Glomerular visceral epithelial cell (primary cell): ENCODE measurements around the gene EGLN3.

Source experiments
- DNase-seq: peaks from one replicate; pipeline ENCODE4 v3.0.0-alpha.2; 2016; ENCODE audit errors: extremely low spot score

Gene EGLN3

DNA sequence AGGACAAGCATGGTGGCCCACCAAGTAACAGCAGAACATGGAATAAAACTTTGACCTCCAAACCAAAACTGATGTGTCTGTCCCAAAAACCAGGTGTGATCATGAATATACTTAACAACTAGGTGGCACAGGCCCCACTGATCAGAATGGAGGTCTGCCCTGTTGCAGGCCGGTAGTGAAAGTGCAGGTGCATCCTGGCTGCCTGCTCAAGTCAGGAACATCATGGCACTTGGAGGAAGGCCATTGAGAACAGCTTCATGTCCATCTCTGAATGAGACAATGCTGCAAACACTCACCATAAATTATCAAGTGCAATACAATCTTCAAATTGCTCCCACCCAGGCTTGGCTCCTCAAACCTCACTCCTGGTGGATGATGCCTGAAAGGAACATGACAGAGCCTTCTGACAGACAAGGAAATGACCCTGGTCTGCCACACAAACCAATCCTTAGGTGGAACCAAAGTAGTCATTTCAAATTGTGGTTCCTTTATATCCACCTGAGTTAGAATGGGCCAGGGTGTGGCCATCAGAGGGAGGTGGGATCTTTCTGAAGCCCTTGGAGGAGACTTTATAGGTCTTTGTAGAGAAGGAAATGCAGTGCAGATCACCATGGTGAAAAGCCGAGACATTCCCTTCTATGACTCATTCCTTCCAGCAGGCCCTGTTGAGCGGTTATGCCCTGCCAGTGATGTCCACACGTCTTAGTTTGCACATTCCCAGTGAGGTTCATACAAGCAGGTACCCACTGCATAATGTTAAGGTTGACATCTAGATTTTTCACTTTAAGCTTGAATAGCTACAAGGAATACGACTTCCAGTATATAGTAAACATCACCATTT lies 36.0 kb downstream of the EGLN3 start:
- peak; percentile 64 for DNase-seq

DNA sequence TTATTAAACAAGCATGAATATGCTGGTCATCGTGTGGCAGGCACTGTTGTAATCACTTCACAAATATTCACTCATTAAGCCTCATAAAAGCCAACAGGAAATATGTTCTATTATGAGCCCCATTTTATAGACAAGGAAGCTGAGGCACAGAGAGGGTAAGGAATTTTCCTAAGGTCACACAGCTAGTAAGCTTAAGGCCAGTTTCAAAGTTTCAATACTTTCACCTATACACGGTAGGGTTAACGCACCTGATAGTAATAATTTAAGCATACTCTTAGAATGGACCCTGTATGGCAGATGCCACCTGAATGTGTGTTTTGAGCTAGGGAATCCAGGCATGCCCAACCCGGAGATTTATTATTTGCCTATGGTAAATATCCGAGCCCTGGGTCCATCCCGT lies 39.8 kb downstream of the EGLN3 start:
- no peak for DNase-seq

DNA sequence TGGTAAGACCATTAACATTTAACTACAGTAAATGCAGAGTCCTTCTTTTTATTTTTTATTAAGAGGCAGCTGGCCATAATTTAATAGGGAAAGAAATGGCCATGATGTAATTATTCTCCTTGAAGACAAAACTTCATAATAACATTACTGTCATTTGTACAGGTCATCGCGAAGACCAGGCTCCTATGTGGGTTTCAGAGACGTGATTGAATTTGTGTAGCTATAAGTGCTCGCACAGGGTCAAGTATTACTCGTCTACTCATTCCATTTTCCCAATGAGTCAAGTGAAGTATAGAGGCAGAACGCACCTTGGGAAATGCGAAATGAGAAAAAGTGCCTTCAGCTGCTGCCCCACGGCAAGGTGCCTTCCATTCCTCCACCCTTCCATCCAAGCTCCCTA lies 40.4 kb downstream of the EGLN3 start:
- no peak for DNase-seq

DNA sequence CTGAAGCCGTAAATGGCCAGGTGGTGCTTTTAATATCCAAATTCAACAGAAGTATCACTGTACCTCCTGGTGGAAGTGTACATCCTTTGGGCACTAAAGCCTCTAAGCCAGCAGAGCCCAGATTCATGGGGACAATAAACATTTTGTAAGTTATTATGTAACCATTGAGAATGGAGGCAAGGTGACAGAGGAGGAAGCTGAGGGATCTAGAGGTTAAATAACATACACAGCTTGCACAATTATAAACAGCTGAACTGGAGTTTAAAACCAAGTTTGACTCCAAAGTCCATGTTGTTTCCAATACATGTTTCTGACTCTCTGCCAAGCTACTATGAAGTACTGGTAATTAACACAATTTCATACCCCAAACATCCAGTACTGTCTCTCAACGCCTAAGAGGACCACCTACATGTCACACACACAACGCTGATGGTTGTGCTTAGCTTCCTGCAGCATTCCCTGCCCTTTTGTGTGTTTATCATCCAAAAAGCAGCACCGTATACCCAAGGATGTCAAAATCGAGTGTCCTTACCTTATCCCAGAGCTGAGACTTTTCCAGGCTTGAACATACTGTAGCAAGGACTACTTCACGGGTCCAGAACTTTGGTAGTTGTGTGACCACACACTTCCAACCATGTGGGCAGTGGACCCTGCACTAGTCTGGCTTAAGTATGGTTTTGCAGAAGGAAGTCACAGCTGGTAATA lies 41.3 kb downstream of the EGLN3 start:
- no peak for DNase-seq

DNA sequence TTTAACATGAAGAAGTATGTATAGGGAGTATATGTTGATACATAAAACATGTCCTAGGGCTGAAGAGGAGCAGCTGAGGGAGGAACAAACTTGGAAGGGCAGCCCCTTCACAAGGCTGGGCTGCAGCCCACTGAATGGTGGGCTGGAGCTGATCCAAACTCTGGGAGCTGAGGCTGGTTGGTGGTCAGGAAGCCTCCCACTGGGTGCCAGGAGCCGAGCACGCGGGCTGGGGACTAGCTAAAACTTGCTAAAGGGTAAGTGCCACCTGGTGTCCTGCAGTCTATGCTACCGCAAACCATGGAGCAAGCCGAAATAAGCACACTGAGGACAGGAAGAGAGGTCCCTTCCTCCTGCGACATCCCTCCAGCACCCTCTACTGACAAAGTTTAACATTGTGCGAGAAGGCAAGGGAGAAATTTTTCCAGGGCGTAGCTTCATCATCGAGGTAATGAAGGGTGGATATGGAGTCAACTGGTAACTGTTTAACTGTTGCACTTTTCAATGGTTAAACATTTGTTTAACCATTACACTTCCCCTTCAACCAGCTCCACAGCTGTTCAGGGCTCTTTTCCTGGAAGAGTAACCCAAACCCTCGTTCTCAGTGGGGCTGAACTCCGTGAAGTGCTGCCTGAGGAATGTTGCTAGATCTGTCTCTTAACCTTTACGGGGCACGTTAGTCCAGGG lies 42.2 kb downstream of the EGLN3 start:
- no peak for DNase-seq

DNA sequence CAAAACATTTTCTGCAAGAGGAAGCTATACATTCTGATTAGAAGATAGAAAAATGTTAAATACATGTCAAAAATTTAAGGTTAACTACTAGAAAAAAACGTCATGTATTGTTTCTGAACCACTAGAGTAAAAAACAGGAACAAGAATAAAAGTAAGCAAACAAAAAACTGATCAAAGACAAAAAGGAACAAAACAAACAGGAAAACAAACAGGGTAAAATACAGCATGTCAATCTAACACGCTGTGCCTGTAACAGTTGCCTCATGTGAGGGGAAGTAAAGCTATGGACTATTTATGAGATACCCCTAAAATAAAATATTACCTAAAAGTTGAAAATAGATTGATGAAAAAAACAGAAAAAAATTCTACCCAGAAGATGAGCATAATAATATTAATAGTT lies 43.9 kb downstream of the EGLN3 start:
- DNase-seq: no peak

DNA sequence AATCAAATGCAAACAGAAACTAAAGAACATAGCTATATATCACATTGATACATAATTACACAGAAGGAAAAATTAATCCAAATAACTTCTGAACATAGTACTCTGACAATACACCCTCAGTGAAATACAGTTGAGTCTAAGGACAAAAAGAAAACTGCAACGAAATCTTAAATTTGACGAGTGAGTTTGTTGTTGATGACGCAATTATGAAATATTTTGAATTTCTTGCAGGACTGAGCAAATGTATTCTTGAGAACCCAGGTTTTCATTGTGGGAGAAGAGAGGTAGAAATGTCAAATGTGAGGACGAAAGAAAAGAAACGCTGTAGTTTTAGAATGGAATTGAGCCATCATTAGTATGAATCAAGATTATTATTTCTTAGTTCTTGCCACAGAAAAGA lies 46.3 kb downstream of the EGLN3 start:
- DNase-seq: no peak

DNA sequence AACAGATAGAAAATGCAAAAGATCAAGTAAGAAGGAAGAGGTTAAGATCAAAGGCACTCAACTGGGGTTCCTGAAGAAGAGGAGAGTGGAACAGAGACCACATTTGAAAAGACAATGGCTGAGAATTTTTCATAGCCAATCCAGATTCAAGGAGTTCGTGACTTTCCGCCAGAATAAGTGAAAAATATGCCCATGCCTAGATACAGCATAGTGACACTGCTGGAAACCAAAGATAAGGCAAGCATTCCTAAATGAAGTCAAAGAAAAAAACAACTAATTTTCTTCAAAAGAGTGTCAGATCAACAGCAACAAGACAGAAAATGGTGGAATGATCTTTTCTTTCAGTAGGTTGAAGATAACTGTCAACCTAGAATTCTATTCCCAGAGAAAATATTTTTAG lies 47.5 kb downstream of the EGLN3 start:
- no peak for DNase-seq

DNA sequence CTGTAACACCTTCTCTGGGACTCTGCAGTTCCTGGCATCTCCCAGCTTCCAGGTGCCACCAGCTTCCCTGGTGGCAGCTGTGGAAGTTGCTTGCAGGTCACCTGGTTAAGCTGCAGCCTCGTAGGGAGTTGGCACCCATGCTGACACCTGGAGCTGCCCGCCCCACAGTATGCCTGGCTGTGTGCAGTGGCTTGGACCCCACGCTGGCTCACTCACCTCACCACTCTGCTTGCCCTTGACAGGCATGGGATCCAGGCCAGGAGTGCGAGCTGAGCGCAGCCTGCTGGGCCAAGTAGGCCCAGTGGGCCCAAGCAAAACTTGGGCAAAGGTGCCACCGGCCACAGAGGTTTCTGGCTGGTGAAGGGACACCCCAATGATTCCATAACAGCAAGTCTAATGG lies 48.5 kb downstream of the EGLN3 start:
- DNase-seq: no peak

DNA sequence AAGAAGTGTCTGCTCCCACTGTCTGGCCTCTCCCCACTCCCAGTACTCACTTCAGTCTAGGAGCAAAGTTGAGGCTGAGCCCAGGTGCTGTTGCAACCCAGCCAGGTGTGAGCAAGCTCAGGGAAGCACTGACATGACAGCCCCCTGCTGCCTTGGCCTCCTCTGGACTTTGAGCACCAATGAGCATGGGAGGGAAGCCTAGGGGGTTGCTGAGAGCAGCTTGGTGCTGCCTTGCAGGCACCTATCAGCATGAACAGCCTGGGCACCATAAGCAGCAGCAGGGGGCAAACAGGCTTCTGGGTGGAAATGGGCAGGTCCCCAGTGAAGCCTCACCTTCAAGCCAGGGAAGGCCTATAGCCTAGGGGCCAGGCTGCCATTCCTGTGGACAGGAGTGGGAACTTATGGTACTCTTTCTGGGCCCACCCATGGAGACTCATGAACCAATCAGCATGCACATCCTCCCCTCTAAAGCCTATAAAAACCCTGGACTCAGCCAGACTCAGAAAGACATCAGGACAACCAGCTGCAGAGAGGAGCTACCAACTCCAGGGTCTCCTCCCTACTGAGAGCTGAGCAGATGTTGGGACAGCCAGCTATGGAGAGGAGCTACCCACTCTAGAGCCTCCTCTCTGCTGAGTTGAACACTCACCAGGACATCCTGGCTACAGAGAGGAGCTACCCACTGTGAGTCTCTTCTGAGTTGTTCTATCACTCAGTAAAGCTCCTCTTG lies 49.3 kb downstream of the EGLN3 start:
- DNase-seq: no peak

DNA sequence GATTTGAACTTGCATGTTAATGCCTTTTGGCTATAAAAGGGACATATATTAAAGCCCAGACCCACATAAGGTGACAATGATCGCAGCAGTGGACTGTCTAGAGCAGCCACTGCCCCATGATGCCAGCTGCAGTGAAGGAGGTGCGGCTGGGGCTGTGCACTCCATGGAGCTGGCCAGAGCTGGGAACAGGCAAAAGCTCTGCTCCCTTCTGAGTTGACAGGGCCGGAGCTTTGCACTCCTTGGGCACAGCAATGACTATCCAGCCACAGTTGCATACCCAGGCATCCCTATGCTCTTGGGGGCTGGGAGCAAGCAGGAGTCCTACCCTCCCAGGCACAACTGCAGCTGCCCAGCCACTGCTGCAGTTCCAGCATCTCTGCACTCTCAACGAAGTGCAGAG lies 50.2 kb downstream of the EGLN3 start:
- DNase-seq: no peak

DNA sequence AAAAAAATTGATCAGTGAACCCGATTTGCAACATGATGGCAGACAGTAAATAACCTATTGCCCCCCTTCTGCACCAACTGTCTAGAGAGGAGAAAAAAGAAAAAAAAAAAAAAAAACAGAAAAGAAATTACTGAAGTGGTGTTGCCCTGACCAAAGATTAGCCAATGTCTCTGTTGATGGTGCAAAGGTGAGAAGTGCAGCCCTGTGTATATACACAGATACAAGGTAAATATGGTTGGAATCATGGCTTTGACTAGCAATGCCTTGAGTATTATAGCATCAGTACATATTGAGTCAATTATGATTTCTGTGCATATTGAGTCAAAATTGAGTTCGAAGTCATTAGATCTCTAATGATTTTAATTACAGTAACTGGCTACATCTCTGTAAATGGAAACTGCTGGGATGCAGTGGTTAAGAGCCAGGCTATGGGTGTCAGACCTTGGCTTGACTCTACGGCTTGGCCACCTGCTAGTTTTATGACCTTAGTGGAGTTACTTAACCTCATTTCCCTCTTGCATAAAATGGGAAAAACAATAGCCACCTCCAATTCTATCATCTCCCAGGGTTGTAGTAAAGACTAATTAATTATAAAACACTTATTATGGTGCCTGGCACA lies 51.0 kb downstream of the EGLN3 start:
- no peak for DNase-seq

DNA sequence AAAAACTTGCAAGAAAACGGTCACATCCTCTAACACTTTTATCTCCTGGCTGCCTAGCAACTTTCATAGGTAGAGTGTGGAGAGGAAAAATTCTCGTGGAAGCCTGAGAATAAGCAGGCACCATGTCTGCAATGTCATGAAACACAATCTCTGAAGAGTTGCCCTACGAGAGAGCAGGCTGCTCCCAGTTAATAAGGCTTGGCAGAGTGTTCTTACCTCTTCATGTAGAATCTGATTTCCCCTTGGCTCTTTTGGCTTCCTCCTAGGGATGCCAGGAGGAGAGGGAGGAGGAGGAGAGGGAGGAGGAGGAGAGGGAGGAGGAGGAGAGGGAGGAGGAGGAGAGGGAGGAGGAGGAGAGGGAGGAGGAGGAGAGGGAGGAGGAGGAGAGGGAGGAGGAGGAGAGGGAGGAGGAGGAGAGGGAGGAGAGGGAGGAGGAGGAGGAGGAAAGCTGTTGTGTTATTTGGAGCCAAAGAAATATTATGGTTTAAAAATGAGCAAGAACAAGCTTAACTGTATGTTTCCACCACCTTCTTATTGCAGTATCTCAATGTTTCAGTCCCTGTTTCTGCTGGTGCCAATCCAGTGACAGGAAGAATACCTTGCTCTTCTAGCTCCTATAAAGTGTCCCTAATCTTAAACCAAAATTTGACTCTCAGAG lies 52.9 kb downstream of the EGLN3 start:
- DNase-seq: no peak

DNA sequence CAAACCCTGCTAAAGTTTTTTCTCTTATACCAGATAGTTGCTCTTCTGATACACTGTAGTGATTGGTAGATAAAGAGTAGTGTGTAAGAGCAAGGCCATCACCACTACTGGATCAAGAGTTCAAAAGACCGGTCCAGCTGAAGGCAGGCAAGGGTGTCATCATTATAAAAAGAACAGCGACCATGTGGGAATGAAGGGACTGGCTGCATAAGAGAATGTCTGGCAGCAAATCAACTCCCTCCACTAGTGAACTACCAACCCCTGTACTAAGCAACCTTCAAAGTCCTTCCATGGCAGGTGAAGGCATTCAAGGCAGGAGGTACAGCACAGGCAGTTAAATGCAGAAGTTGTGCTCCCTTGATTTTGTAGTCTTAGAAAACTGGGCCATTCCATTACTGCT lies 53.5 kb downstream of the EGLN3 start:
- DNase-seq: no peak

DNA sequence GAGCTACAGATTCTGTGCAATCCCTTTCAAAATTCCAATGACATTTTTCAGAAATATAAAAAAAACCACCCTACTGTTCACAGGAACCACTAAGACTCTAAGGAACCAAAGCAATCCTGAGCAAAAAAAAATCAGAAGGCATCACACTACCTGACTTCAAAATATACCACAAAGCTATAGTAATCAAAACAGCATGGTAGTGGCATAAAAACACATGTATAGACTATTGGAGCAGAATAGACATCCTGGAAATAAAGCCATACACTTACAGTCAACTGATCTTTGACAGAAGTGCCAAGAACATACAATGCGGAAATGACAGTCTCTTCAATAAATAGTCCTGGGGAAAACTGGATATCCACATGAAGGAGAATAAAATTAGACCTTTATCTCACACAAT lies 56.5 kb downstream of the EGLN3 start:
- no peak for DNase-seq

DNA sequence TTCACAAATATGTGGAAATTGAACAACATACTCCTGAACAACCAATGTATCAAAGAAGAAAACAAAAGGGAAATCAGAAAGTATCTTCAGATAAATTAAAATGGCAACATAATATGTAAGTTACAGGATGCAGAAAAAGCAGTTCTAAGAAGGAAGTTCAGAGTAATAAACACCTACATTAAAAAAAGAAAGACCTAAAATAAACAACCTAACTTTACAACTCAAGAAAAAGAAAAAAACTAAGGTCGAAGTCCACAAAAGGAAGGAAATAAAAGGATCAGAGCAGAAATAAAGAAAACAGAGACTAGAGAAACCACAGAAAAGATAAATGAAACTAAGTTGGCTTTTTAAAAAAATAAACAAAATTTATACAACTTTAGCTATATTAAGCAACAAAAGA lies 59.2 kb downstream of the EGLN3 start:
- no peak for DNase-seq

DNA sequence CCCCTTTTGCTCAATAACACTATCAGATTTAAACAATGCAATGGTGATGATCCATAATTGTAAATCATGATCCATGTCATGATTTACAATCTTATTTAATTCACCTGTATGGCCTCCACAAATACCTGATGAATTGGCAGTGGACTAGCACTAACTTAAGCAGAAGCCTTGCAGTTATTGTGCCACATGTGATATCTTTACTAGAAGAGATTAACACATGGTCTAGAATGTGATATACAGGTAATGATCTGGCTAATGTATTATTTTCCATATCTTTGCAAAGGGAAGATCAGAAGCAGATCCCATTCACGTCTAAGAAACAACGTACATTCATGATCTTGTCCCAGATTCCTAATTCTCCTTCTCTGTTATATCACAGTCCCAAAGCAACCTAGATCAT lies 66.0 kb downstream of the EGLN3 start:
- DNase-seq: no peak

DNA sequence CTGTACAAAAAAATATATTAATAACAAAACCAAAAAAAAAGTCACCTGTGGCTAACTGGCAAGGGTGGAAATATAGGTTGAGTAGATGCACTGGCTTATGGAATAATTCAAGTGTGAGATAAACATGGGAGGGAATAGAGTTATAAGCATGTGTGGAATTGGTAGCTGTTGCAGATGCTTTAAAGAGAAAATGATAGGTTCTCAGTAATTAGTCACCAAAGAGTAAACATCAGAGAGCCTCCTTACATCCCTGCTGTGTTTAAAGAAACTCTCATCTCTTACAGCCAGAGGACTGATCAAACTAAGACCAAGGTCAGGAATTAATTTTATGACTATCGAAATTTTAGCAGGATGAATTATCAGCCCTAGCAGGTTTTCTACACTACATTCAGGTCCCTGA lies 70.5 kb downstream of the EGLN3 start:
- DNase-seq: no peak

DNA sequence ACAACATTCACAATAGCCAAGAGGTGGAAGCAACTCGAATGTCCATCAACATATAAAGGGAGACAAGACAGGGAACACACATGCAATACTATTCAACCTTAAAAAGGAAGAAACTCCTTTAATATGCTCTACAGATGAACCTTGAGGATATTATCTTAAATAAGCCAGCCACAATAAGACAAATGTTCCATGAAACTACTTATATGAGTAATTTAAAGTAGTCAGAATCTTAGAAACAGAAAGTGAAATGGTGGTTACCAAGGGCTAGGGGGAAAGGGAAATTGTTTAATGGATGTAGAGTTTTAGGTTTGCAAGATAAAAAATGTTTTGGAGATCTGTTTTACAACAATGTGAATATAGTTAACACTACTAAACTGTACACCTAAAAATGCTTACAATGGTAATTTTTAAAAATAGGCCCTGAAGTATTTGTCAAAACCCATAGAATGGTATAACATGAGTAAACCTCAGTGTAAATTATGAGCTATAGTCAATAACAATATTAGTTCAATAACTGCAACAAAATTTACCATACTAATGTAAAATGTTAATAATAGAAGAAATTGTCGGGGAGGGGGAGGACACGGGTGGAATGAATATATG lies 71.1 kb downstream of the EGLN3 start:
- DNase-seq: no peak

DNA sequence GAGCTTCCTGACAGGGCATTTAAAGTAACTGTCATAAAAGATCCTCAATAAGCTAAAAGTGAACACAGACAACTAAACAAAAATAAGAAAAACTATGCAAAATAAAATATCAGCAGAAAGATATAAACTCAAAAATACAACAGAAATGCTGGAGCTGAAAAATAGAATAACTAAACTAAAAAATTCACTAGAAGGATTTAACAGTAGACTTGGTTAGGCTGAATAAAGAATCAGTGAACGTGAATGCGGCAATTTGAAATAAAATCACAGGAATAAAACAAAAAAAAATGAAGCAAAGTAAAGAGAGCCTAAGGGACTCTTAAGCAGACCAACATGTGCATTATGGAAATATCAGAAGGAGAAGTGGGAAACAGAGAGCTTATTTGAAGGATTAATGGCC lies 74.6 kb downstream of the EGLN3 start:
- DNase-seq: no peak
